NB4 (cell line): ENCODE data around the gene MRPL24.

Experiments
- CTCF ChIP-seq: IDR thresholded peaks from one replicate; pipeline ENCODE4 v1.5.1; 2012; ENCODE audit warnings: low read depth, low read length
- MAX ChIP-seq: IDR thresholded peaks from 2 replicates; pipeline ENCODE4 v1.6.1; 2011; ENCODE audit warnings: low read depth, low read length
- MYC ChIP-seq: IDR thresholded peaks from 2 replicates; pipeline ENCODE4 v1.6.1; 2011; ENCODE audit warnings: low read depth, low read length
- POLR2A ChIP-seq: IDR thresholded peaks from 2 replicates; pipeline ENCODE4 v1.6.1; 2011; ENCODE audit warnings: mild to moderate bottlenecking; ENCODE audit not compliant: insufficient read length; ENCODE audit errors: extremely low read depth

GRCh38 chr1:156703741-156704140 is 37.1 kb downstream of the MRPL24 start:
- TF ChIP-seq CTCF (no peak), POLR2A (no peak), MYC (no peak), MAX (no peak)
